HUES6 (cell line): ENCODE results near the gene TUBGCP6.
"Not testable (repeated sequence)": the region's sequence is repeated elsewhere in the genome, so short reads cannot be mapped to it uniquely, and the experiment has no call there.

Experiments used
- H3K27ac ChIP-seq: 2 replicates; pipeline ENCODE4 v1.7.0; 2013; ENCODE audit warnings: low read depth, mild to moderate bottlenecking, low read length, inconsistent platforms
- H3K27me3 ChIP-seq: 2 replicates; pipeline ENCODE4 v1.6.1; 2013; ENCODE audit warnings: low read length; ENCODE audit not compliant: control insufficient read depth, insufficient read depth
- H3K36me3 ChIP-seq: 2 replicates; pipeline ENCODE4 v1.6.1; 2013; ENCODE audit warnings: low read length; ENCODE audit not compliant: control insufficient read depth, insufficient read depth
- H3K4me1 ChIP-seq: 2 replicates; pipeline ENCODE4 v1.6.1; 2013; ENCODE audit warnings: low read length; ENCODE audit not compliant: control insufficient read depth, insufficient read depth
- H3K4me3 ChIP-seq: 2 replicates; pipeline ENCODE4 v1.5.1; 2013; ENCODE audit warnings: low read depth, low read length
- H3K9ac ChIP-seq: one replicate; pipeline ENCODE4 v1.6.1; 2013; ENCODE audit warnings: mild to moderate bottlenecking, low read length
- H3K9me3 ChIP-seq: 2 replicates; pipeline ENCODE4 v1.6.1; 2013; ENCODE audit warnings: low read depth, low read length; ENCODE audit not compliant: control insufficient read depth, insufficient read depth

Gene TUBGCP6

DNA sequence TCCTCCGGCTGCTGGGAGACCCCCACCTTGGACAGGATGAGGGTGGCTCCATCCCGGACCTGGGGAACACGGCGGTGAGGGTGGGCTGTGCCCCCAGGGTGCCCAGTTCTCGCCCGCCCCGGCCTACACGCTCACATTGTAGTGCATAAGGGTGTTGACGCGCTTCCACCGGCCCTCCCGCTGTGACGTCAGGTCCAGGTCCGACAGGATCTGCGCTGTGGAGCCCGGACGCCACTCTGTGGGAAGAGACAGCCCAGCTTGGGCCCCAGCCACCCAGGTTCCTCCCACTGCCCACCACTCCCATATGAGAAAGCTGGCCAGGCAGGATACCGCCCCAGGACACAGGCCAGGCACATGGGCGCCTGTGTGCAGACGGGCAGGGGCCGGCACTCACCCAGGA lies 33.6 kb upstream of the TUBGCP6 start:
- H3K9me3 ChIP-seq: peaks cover 9% of the 10 kb centered on the region
- H3K36me3 ChIP-seq: peaks cover 85% of the 10 kb centered on the region

DNA sequence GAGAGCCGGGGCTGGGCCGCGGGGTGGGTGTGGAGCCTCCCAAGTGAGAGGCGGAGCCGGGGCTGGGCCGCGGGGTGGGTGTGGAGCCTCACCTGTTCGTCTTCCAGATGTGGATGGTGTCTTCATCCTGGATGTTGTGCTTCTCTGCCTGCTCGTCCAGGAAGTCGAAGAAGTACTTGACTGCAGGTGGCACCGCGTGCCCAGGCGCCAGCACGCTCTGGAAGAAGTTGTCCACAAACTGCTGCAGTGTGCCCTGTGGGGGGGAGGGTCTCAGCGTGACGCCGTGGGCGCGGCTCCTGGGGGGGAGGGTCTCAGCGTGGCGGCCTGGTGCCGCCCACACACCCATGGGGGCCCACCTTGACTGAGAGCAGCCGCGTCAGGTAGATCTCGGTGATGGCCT lies 32.9 kb upstream of the TUBGCP6 start:
- H3K9ac ChIP-seq: no peak overlapping the region
- H3K27me3 ChIP-seq: 0 out of 2 replicates have a peak, but pooled peaks cover 2% of the 10 kb centered on the region
- no peaks in the 10 kb centered on the region; the same call in 1 of the 2 replicates for H3K4me1 ChIP-seq
- H3K9me3 ChIP-seq: peaks cover 9% of the 10 kb centered on the region
- H3K27ac ChIP-seq: no peak overlapping the region
- no peak overlapping the region for H3K4me3 ChIP-seq
- peaks cover 78% of the 10 kb centered on the region for H3K36me3 ChIP-seq

More for the DNA sequence above, 33.6 kb upstream of the TUBGCP6 start:
- no peak overlapping the region for H3K9ac ChIP-seq
- no peaks in the 10 kb centered on the region for H3K4me1 ChIP-seq
- H3K27ac ChIP-seq: no peak overlapping the region
- no peaks in the 10 kb centered on the region for H3K27me3 ChIP-seq
- H3K4me3 ChIP-seq: no peak overlapping the region

DNA sequence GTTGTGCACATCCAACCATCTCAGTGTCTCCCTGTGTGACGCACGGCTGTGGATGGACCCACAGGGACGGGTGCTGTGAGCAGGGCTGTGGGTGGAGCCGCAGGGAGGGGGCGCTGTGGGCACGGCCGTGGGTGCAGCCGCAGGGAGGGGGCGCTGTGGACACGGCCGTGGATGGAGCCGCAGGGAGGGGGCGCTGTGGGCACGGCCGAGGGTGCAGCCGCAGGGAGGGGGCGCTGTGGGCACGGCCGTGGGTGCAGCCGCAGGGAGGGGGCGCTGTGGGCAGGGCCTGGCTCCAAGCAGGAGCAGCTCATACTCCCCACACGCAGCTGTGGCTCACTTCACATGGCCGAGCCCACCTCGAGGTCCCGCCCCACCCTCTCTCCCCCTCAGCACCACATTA lies 31.3 kb upstream of the TUBGCP6 start:
- Histone ChIP-seq H3K4me1 (peaks cover 7% of the 10 kb centered on the region), H3K9ac (no peak overlapping the region), H3K36me3 (peaks cover 62% of the 10 kb centered on the region), H3K27ac (no peak overlapping the region), H3K9me3 (peaks cover 9% of the 10 kb centered on the region), H3K27me3 (peaks cover 13% of the 10 kb centered on the region), H3K4me3 (no peak overlapping the region)

DNA sequence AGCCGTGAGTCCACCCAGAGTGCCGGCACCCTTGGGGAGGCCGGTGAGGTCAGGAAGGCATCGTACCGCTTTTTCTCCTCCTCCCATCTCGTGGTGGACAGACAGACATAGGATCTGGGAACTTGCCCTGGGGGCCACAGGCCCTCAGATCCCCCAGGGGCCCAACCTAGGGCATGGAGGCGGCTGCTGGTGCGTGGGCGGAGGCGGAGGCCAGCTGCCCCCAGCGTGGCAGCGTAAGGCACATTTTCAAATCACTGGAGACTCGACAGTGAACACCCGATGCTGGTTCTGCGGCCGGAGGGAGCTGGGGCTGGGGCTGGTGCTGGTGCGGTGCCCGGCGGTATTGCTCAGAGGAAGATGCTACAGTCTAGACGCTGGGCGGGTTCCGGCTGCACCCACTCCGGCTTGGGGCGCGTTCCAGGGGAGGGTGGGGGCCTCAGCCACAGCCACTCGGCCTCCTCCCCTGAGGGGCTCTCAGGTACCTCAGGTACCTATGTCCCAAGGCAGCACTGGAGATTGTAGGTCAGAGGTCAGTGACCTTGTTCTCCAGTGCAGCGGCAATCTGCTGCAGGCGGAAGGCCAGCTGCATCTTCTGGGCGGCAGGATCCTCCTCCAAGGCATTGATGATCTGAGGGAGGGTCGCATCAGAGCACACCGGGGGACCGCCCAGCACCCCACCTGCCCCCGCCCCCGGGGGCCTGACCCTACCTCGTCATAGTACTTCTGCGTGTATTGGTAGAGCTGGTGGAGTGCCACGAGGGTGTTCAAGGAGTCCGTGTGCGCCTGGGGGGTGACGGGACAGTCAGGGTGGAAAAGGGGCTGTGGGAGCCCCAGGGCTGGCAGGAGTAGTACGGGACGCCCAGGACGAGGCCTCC lies 30.6 kb upstream of the TUBGCP6 start:
- Histone ChIP-seq H3K9ac (no peak overlapping the region), H3K27ac (no peak overlapping the region), H3K4me3 (no peak overlapping the region), H3K27me3 (peaks cover 20% of the 10 kb centered on the region), H3K36me3 (peaks cover 56% of the 10 kb centered on the region), H3K9me3 (peaks cover 9% of the 10 kb centered on the region), H3K4me1 (peaks cover 11% of the 10 kb centered on the region)

DNA sequence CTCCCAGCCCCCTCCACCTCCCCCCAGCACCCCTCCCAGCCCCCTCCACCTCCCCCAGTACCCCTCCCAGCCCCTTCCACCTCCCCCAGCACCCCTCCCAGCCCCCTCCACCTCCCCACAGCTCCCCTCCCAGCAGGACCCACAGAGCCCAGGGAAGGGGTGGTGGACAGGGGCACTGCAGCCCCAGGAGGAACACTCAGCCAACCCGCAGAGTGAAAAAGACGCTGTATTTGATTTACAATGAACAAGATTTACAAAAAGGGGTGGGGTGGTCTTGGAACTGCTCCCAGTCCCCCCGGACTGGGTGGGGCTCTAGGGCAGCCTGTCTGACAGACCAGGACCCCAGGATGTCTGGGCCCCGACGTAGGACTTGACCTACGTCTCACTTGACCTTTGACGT lies 29.9 kb upstream of the TUBGCP6 start:
- Histone ChIP-seq H3K4me1 (peaks cover 11% of the 10 kb centered on the region), H3K27ac (no peak overlapping the region), H3K9ac (no peak overlapping the region), H3K36me3 (peaks cover 49% of the 10 kb centered on the region), H3K9me3 (peaks cover 9% of the 10 kb centered on the region), H3K27me3 (peaks cover 25% of the 10 kb centered on the region), H3K4me3 (no peak overlapping the region)

DNA sequence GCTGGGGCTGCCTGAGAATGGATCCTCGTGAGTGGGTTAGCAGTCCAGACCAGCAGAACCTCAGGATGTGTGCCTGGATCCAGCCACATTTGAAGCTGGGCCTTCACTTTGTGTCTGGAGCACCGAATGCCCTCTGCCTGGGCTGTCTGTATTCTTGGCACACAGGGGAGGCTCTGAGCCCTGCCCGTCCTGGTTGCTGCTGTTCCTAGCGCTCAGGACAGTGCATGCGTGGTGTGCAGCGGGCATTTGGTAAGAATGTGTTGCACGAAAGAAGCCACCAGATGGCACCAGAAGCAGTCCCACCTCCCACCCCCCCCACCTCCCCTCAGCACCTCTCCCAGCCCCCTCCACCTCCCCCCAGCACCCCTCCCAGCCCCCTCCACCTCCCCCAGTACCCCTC lies 29.5 kb upstream of the TUBGCP6 start:
- Histone ChIP-seq H3K27ac (no peak overlapping the region), H3K36me3 (peaks cover 45% of the 10 kb centered on the region), H3K4me1 (peaks cover 15% of the 10 kb centered on the region)

DNA sequence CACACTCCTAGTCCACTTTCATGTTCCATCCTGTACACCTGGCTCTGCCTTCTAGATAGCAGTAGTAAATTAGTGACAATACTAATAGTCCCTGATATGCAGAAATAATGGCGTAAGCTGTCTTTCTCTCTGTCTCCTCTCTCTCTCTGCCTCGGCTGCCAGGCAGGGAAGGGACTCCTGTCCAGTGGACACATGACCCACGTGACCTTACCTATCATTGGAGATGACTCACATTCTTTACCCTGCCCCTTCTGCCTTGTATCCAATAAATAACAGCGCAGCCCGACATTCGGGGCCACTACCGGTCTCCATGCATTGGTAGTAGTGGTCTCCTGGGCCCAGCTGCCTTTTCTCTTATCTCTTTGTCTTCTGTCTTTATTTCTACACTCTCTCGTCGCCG lies 29.0 kb upstream of the TUBGCP6 start:
- H3K9ac ChIP-seq, H3K9me3 ChIP-seq, H3K4me3 ChIP-seq, H3K27ac ChIP-seq: not testable (repeated sequence)
- Histone ChIP-seq H3K27me3 (peaks cover 35% of the 10 kb centered on the region), H3K4me1 (peaks cover 16% of the 10 kb centered on the region), H3K36me3 (peaks cover 39% of the 10 kb centered on the region)

More for the DNA sequence above, 29.5 kb upstream of the TUBGCP6 start:
- Histone ChIP-seq H3K4me3 (no peak overlapping the region), H3K9me3 (peaks cover 9% of the 10 kb centered on the region), H3K9ac (no peak overlapping the region), H3K27me3 (peaks cover 30% of the 10 kb centered on the region)

DNA sequence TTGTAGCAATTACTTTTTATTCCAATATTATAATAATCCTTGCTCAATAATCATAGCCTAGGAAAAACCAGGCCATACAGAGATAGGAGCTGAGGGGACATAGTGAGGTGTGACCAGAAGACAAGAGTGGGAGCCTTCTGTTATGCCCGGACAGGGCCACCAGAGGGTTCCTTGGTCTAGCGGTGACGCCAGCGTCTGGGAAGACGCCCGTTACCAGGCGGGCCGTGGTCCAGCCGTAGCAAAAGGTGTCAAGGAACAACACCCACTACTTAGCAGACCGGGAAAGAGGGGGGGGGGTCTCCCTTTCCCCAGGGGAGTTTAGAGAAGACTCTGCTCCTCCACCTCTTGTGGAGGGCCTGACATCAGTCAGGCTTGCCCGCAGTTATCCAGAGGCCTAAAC lies 28.5 kb upstream of the TUBGCP6 start:
- not testable (repeated sequence) for H3K4me3 ChIP-seq, H3K27ac ChIP-seq, H3K9ac ChIP-seq, H3K9me3 ChIP-seq
- Histone ChIP-seq H3K4me1 (peaks cover 16% of the 10 kb centered on the region), H3K27me3 (peaks cover 39% of the 10 kb centered on the region), H3K36me3 (peaks cover 35% of the 10 kb centered on the region)

DNA sequence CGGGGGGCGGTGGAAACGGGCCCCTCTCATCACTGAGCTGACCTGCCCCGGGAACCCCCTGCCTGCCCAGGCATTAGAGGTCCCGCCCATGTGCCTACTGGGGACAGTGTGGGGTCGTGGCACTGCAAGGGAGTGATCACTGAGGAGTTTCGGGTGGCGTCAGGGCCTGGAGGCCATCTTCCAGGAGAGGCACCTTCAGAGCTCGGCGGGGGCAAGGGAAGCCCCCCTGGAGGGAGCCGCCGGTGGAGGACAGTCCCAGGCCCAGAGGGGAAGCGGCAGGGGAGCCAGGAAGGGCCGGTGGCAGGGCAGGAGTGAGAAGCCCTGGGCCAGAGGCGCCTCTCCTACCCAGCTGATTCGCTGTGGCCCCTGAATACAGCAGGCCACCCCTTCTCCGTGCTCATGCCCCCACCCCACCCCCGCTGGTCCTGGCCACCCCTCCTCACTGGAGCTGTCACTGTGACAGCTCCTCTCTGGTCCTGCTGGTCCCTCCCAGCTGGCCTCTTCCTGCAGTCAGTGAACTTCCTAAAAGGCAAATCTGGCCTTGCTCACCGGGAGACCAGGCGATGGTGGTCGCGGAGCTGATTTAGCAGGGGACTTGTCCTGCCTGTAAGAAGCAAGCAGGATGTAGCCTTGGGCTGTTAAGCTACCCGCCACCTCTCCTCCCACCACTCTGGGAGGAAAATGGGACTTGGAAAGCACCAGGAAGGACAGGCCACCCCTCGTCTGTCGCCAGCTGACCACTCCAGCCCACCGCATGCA lies 27.4 kb upstream of the TUBGCP6 start:
- Histone ChIP-seq H3K27ac (no peak overlapping the region), H3K9ac (no peak overlapping the region), H3K9me3 (peaks cover 9% of the 10 kb centered on the region), H3K4me3 (peak overlapping the region; percentile 40), H3K4me1 (peaks cover 16% of the 10 kb centered on the region), H3K27me3 (peaks cover 50% of the 10 kb centered on the region), H3K36me3 (peaks cover 24% of the 10 kb centered on the region)

DNA sequence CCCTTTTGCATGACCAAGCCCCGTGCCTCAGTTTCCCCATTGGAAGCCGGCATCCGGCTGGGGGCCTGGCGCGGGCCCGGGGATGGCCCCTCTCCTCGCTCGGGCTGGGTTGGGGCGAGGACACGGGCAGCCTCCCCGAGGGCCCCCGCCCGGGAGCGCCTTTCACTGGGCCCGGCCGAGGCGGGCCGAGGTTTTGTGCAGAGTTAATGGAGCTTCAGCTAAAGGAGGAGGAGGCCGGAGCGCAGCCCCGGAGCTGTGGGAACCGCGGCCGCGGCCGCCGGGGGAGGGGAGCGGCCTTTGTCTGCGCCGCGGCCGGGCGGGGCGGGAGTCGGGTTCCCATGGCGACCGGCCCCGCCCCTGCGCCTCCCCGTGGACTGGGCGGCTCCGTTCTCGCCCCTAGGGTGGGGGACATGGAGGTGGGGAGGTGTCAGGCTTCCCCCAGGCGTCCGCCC lies 26.7 kb upstream of the TUBGCP6 start:
- Histone ChIP-seq H3K27me3 (peaks cover 56% of the 10 kb centered on the region), H3K9ac (no peak overlapping the region), H3K4me1 (peaks cover 16% of the 10 kb centered on the region), H3K4me3 (peak overlapping the region; percentile 43), H3K9me3 (peaks cover 7% of the 10 kb centered on the region), H3K27ac (no peak overlapping the region), H3K36me3 (peaks cover 17% of the 10 kb centered on the region)
